ENCODE data around the gene TTC33.

TTC33 gene

GRCh38 chr5:40683305-40683704 lies 72.5 kb downstream of the TTC33 start:
- TF ChIP-seq NFIC (IDR thresholded peaks at IDR 0.05) (no peak), CEBPB (IDR thresholded peaks at IDR 0.05) (no peak), YY1 (IDR thresholded peaks at IDR 0.05; ENCODE audit: low read depth) (no peak), TEAD4 (IDR thresholded peaks at IDR 0.05) (no peak), TAF1 (IDR thresholded peaks at IDR 0.05; ENCODE audit: low read depth) (no peak), TCF12 (IDR thresholded peaks at IDR 0.05; ENCODE audit: low read depth) (no peak), FOXM1 (IDR thresholded peaks at IDR 0.05; ENCODE audit: borderline replicate concordance, low read depth) (no peak), CREB1 (IDR thresholded peaks at IDR 0.05; ENCODE audit: low read depth) (no peak)
- TF ChIP-seq, protein P1, sequence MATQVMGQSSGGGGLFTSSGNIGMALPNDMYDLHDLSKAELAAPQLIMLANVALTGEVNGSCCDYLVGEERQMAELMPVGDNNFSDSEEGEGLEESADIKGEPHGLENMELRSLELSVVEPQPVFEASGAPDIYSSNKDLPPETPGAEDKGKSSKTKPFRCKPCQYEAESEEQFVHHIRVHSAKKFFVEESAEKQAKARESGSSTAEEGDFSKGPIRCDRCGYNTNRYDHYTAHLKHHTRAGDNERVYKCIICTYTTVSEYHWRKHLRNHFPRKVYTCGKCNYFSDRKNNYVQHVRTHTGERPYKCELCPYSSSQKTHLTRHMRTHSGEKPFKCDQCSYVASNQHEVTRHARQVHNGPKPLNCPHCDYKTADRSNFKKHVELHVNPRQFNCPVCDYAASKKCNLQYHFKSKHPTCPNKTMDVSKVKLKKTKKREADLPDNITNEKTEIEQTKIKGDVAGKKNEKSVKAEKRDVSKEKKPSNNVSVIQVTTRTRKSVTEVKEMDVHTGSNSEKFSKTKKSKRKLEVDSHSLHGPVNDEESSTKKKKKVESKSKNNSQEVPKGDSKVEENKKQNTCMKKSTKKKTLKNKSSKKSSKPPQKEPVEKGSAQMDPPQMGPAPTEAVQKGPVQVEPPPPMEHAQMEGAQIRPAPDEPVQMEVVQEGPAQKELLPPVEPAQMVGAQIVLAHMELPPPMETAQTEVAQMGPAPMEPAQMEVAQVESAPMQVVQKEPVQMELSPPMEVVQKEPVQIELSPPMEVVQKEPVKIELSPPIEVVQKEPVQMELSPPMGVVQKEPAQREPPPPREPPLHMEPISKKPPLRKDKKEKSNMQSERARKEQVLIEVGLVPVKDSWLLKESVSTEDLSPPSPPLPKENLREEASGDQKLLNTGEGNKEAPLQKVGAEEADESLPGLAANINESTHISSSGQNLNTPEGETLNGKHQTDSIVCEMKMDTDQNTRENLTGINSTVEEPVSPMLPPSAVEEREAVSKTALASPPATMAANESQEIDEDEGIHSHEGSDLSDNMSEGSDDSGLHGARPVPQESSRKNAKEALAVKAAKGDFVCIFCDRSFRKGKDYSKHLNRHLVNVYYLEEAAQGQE (IDR thresholded peaks at IDR 0.05; ENCODE audit: low read depth) = no peak
- TF ChIP-seq, protein P2, sequence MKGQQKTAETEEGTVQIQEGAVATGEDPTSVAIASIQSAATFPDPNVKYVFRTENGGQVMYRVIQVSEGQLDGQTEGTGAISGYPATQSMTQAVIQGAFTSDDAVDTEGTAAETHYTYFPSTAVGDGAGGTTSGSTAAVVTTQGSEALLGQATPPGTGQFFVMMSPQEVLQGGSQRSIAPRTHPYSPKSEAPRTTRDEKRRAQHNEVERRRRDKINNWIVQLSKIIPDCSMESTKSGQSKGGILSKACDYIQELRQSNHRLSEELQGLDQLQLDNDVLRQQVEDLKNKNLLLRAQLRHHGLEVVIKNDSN (IDR thresholded peaks at IDR 0.05) = no peak
- TF ChIP-seq, protein P3, sequence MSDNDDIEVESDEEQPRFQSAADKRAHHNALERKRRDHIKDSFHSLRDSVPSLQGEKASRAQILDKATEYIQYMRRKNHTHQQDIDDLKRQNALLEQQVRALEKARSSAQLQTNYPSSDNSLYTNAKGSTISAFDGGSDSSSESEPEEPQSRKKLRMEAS (IDR thresholded peaks at IDR 0.05) = no peak

GRCh38 chr5:40682154-40683017 lies 73.4 kb downstream of the TTC33 start:
- TF ChIP-seq, protein P3 (IDR thresholded peaks at IDR 0.05) = no peak
- TF ChIP-seq RAD21 (IDR thresholded peaks at IDR 0.05; ENCODE audit: low read depth) = no peak
- TF ChIP-seq ZBTB7A (IDR thresholded peaks at IDR 0.05; ENCODE audit: low read depth) = no peak
- no peak for TF ChIP-seq TCF12 (IDR thresholded peaks at IDR 0.05; ENCODE audit: low read depth)

- TF ChIP-seq CEBPB (IDR thresholded peaks at IDR 0.05) (no peak), RAD21 (IDR thresholded peaks at IDR 0.05; ENCODE audit: low read depth) (no peak), NFIC (IDR thresholded peaks at IDR 0.05) (no peak), TAF1 (IDR thresholded peaks at IDR 0.05; ENCODE audit: low read depth) (no peak), FOXM1 (IDR thresholded peaks at IDR 0.05; ENCODE audit: borderline replicate concordance, low read depth) (no peak), CREB1 (IDR thresholded peaks at IDR 0.05; ENCODE audit: low read depth) (no peak), TEAD4 (IDR thresholded peaks at IDR 0.05) (no peak)
- TF ChIP-seq, protein P3 (IDR thresholded peaks at IDR 0.05) = no peak
- TF ChIP-seq, protein P2 (IDR thresholded peaks at IDR 0.05) = no peak
Observed at GRCh38 chr5:40681363-40682153, 74.2 kb downstream of the TTC33 start.

- TF ChIP-seq, protein P3 (IDR thresholded peaks at IDR 0.05) = no peak
- TF ChIP-seq, protein P1 (IDR thresholded peaks at IDR 0.05; ENCODE audit: low read depth) = no peak
- TF ChIP-seq TEAD4 (IDR thresholded peaks at IDR 0.05) (no peak), YY1 (IDR thresholded peaks at IDR 0.05; ENCODE audit: low read depth) (no peak), ZBTB7A (IDR thresholded peaks at IDR 0.05; ENCODE audit: low read depth) (no peak), RAD21 (IDR thresholded peaks at IDR 0.05; ENCODE audit: low read depth) (no peak), CEBPB (IDR thresholded peaks at IDR 0.05) (no peak), TCF12 (IDR thresholded peaks at IDR 0.05; ENCODE audit: low read depth) (no peak), NFIC (IDR thresholded peaks at IDR 0.05) (no peak), EP300 (IDR thresholded peaks at IDR 0.05; ENCODE audit: borderline replicate concordance) (no peak), TAF1 (IDR thresholded peaks at IDR 0.05; ENCODE audit: low read depth) (no peak), FOXM1 (IDR thresholded peaks at IDR 0.05; ENCODE audit: borderline replicate concordance, low read depth) (no peak)
- TF ChIP-seq, protein P2 (IDR thresholded peaks at IDR 0.05) = no peak
Observed at GRCh38 chr5:40680741-40681362, 74.9 kb downstream of the TTC33 start.
